NOMO-1 treated with DMSO at 0.1 percent for 48 hours (cell line): ENCODE data around the gene RIN3.

Source experiments
- DNase-seq: peaks from one replicate; lab custom pipeline; 2025; ENCODE audit not compliant: unreplicated experiment; lab: John Stamatoyannopoulos, UW

The RIN3 gene

DNA sequence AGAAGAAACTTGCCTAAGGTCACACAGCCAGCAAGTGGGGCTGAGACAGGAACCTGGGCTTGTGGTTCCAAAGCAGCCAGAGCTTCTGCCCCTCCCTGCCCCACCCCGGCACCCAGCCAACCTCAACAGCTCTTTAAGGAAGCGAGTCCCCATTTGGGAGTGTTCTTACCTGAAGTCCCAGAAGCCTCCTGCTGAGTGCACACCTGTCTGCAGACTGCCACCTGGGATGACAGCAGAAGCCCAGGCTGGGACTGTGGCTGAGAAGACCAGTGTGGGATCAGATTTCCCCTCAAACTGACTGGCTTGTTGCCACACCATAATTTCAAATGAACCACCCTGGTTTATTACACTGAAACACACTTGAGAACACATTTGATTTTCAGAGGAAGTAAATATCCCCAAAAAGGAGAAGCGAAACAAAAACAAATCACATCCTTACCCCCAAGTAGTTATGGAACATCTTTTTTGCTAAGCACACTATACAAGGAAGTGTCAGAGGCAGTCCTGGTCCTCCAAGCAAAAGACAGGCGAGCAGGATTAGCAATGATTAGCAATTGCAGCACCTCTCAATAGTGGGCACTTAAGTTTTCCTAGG, 6.3 kb upstream of the RIN3 start:
- peak; percentile 97 for DNase-seq

DNA sequence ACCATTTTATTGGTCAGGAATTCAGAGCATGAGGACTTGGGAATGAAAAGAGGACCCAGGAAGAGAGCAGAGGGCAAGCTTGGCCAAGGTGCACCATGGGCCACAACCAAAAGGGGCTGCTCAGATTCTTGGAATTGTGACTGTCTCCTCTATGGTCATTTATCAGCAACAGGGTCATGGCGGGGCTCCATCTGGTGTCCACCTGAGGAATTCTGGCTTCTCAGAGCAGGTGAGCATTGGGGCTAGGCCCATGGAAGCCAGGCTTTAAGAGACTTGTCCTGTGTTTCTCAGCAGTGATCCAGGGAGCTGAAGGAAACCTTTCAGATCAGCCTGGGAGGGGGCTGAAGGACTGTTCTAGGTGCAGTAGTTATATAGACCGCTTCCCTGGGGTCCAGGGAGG, 2.6 kb upstream of the RIN3 start:
- no peak for DNase-seq

DNA sequence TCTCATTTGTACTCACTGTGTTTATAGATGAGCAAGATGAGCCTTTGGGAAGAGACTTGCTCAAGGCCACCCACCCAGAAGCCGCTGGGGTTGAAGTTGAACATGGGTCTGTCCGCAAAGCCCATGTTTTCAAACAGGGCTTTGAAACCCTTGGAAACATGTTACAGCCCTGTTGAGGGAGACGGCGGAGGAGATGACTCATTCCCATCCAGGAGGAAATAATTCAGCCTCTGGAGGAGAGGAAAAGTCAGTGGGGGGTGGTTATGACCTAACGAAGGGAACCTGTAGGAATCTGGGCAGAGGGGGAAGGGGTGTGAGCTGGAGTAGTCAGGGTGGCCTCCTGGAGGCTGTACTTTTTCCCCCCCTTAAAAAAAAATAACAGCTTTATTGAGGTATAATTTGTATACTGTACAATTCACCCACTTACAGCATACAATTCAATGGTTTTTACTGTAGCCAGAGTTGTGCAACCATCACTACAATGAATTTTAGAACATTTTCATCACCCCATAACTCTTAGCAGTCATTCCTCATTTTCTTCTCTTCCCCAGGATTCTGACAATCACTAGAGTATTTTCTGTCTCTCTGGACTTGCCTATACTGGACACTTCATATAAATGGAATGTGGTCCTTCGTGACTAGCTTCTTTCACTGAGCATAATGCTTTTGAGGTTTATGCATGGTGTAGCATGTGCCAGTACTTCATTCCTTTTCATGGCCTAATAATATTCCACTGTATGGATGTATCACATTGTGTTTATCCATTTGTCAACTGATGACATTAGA, 1.9 kb upstream of the RIN3 start:
- DNase-seq, result no peak

DNA sequence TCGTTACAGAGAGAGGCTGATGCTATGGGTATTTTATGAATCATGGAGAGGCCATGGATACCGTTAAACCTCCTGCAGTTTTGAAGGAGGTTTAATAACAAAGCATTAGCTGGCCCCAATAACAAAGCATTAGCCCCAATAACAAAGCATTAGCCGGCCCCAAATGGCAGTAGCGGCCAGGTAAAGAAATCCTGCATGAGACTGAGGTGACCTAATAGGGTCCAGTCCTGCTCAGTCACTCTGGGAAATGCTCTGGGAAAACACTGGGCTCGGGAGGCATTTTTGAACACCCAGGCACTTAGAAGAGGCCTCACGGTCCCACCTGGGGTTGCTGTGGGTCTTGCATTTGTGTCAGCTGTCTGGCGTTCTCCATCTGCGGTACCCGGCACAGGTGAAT, 776 bp upstream of the RIN3 start:
- no peak for DNase-seq

DNA sequence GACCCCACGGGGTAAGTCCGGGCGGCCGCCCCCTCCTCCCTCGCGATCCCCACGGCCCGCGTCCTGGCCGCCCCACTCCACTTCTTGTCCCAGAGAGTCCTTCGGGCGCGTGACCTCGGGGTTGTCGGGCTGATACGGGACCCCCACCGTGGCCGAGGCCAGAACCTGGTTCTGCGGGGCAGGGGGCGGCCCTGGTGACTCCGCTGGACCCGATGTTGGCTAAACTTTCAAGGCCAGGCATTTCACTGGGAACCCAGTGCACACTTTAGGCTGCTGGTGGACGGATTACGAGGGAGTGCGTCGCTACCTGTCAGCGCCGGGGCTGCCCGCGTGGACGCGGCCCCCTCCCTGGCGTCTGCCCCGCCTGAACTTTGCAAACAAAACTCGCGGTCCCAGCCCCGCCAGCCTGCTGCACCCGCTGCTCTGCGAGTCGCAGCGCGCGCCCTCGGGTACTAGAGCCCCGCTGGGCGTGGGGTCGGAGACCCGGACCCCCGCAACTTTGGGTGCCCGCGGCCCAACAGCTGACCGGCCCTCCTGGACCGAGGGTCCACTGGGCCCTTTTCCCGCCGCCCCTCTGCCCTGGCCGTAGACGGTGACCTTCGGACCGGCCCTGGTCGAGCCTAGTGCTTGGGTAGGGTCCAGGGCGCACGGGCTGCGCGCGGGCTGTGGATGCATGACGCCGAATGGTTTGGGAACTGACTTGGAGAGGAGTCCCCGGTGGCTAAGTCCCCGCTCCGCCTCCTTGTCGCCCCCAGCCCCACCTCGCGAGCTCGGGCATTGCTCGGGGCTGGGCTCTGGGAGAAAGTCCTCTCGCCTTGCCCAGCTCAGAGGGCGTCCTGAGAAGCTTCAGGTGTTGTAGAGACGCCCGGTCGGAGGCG, 624 bp downstream of the RIN3 start:
- DNase-seq, result no peak

DNA sequence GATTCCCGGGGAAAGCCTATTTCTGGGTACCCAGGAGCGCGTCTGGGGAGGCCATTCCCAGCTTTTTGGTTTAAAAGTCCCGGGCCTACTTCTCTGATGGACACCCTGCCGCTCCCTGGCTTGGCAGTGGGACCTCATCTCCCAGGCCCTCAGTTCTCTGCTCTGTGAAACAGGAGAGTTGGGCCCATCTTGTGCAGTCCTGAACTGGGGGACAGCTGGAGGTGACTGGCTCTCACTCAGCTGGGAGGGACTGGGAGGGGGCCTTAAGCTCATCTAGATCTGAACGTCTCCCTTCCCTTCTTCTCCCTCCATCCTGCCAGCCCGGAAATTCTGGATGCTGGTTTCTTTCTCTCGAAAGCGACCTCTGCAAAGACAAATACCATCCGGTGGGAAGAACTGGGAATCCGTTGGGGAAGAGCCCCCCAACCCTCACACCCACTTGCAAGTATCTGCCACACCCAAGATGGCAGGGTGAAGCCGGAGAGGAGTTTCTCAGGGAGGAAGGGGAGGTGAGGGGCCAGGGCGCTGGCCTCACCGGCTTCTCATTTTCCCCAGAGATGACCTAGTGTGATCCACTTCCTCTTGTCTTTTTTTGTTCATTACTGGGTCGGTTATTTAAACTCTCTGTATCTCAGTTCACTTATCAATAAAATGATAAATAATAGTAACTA, 1.4 kb downstream of the RIN3 start:
- DNase-seq, result peak; percentile 11

DNA sequence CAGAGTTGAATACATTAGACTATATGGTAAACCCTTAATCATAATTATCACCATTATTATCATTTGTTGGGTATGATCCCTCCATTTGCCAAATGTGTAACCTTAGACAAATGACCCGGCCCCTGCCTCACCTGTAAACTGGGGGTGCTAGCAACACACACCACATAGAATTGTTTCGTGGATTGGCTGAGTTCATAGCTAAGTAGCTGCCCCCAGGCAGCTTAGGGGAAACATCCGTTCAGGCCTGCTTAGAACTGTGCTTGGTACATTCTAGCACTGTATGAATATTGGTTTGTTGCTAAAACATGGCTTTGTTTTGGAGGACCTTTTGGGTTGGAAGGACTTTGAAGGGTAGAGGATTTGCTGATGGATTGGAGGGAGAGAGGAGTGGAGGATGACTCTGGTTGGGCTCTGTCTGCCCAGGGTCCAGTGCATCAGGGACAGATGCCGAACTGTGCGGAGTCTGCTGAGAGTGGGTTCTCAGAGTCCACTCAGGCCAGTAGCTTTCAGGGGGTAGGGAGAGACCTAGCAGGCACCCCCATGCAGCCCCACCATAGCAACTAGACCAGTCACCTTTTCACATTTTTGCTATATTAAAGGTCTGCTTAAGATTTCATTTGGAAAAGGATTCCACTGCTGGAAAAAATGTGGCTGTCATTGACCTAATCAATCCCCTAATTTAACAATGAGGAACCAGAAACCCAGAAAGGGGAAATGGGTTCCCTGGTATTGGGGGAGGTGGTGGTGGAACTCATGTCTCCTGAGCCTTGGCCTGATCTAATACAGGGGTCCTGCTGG, 2.2 kb downstream of the RIN3 start:
- peak; percentile 51 for DNase-seq

DNA sequence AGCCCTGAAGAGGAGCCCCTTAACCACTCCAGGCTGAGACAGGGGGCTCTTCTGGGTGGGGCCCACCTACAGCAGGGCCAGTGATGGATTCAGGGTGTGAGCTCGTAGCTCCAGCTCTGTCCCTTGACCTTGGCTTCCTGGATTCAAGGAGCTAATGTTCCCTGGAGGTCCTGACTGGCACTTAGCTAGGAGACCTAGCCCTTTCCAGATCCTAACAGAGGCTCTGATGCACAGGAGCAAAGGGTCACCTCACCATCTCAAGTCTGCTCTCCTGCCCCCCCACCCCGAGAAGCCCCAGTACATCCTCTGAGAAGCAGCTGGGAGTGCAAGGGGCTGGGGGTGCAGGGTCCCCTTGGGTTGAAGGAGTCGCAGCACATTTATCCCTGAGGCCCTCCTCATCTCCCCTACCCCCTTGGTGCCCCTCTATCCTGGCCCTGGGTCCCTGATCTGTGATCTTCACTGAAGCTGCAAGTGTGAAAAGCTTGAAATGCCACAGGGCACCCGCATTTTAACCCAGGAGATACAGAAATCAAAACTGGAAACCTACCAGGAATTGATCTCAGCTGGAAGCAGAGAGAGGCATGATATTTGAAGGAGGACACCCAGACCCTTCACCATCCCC, 2.9 kb downstream of the RIN3 start:
- DNase-seq, result no peak

DNA sequence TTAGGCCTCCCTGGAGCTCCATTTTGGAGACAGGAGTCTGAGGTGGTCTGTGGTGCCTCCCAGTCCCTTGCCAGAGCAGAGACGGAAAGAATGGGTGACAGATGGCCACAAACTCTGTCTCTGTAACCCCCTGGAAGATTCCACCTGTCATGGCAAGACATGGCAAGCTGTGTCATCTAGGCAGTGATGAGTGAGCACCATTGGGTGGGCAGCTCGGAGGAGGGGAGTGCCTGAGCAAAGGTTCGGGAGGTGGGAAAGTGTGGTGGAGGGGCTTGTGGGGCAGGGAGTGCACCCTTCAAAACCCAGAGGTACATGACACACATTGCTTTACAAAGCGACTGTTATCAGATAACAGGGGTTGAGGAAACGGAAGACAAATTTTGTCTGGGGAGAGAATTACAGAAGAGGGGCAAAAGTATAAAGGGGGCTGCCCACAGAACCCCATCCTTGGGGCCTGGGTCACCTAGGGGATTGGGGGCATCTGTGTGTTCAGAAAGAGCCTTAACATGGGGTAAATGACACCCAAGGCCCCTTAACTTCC, 3.5 kb downstream of the RIN3 start:
- DNase-seq, result no peak

DNA sequence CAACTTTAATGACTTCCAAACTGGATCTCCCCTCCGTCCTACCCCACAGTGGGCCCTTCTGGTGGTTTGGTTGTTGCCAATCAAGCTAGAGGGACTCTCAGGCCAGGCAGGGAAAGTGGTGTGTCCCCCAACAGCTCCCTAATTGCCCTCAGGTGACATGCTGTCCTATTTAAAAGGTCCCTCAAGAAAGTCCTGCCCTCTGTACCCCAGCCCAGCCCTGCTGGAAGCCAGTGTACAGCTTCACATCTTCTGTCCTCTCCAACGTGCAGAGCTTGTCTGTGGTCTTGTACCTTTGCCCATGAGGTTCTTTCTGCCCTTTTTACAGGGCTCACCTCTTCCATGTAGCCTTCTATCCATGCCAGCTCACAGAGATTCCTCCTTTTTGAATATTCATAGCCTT, 4.2 kb downstream of the RIN3 start:
- no peak for DNase-seq

DNA sequence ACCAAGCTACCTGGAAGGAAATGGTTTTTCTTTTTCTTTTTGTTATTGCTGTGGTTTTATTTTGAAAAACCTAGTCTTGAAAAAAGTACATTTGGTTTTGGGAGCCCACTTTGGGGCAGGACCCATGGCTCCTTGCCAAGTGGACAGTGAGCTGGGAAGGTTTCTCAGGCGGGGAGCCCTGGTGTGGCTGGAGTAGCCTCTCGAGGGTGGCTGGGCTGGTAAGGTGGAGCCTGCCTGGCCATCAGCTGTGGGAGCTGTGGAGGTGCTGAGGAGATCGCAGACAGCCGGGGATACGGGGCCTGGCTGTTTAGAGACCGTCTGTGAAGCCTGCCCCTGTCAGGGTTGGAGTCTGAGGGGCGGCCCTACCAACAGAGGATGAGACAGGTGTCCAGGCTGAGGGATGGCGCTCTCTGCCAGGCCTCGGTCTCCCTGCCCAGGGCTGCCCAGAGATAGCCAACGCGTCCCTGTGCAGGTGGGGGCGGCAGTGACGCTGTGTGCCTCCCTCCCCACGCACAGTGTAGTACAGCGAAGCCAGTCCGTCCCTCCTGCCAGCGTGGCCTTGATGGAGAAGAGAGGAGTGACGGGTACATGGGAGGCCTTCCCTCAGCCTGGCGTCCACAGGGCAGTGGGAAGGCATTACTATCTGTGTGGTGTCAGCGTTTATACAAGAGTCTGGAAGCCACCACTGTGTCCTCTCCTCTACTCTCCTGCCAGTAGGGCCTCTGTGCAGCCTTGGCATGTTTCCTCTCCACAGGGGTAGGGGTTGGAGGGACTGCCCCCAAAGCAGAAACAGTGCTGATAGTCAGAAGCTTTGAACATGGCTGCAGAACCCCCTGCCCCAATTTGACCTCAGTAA, 5.9 kb downstream of the RIN3 start:
- DNase-seq, result no peak

DNA sequence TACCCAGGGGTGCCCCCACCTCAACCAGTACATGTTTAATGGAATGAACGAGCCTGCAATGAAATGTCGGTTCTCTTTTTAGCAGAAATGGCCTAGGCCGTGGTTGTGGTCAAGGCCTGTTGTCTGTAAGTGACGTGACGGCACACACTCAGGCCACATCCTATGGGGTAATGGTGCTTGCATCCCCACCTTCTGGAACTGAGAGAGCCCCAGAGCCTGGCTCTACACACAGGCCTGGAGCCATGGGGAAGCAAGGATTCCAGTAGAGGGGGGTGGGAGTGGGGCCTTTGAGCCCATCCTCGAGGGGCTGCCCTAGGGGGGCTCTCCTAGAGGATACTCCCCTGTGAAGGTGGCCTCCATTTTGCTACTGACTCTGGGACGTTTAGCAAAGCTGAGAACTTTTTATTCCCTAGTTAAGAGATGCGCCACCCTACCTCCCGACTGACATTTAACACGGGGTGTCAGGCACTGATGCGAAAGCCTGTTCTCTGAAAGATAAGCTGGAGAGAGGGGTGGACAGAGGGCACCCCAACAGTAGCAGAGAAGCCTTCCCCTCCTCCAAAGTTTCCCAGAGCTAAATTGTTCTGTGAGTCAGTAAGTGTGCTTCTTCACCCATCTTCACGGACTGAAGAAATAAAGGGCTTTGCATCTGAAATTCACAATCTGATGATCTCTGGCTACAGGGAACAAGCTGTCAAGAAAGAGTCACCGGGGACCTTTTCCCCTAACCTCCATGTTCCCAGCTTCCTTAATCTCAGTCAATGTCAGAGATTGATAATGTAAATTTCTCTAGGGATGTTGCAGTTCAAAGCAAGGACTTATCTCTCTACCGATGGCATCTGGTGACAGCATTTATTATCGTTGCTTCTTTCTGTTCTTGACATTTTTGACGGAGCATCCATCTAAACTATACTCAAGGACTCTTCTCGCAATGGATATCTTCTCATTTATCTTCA, 6.8 kb downstream of the RIN3 start:
- peak; percentile 53 for DNase-seq

DNA sequence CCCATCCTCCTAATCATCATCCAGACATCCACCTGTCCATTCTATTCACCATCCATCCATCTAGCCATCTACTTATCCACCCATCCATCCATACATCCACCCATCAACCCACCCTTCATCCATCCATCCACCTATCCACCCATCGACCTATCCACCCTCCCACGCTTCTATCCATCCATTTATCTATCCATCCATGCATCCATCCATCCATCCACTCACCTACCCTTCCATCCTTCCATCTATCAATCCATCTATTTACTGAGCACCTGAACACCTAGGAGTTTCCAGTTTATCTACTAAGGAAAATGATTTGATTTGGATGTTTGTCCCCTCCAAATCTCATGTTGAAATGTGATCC, 7.5 kb downstream of the RIN3 start:
- no peak for DNase-seq

DNA sequence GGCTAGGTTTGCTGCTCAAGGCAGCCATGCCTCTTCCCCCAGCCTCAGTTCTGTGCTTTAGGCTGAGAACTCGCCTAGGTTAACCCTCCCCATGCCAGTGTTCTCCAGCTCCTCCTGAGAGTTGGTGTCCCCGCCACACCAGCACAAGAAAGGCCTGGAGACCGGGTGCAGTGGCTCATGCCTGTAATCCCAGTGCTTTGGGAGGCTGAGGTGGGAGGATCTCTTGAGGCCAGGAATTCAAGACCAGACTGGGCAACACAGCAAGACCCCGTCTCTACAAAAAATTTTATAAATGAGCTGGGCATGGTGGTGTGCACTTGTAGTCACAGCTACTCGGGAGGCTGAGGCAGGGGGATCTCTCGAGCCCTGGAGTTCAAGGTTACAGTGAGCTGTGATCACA, 10.2 kb downstream of the RIN3 start:
- no peak for DNase-seq

DNA sequence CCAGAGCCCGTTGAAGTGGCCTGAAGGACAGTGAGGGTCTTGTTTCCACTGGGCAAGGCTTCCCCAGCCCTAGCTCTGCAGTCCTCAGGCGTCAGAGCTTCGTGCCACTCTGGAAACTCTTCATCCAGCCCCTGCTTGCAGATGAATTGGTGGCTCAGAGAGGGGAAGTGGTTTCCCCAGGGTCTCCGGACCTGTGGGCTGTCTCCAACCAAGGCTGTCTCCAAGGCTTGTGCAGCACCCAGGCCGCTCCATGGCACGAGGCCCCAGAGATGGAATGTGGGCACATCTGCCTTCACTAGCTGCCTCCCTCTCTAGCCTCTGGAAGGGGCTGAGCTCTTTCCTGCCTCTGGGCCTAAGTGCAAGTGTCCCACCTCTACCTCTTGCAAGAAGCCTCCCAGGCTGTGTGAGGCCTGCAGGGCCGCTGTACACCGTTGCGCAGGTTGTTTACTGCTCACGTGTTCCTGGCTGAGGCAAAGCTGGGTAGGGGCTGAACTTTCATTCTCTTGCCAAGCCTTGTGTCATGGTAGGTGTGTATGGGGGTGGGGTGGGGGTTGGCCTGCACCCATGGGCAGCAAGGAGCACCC, 11.1 kb downstream of the RIN3 start:
- DNase-seq, result no peak

DNA sequence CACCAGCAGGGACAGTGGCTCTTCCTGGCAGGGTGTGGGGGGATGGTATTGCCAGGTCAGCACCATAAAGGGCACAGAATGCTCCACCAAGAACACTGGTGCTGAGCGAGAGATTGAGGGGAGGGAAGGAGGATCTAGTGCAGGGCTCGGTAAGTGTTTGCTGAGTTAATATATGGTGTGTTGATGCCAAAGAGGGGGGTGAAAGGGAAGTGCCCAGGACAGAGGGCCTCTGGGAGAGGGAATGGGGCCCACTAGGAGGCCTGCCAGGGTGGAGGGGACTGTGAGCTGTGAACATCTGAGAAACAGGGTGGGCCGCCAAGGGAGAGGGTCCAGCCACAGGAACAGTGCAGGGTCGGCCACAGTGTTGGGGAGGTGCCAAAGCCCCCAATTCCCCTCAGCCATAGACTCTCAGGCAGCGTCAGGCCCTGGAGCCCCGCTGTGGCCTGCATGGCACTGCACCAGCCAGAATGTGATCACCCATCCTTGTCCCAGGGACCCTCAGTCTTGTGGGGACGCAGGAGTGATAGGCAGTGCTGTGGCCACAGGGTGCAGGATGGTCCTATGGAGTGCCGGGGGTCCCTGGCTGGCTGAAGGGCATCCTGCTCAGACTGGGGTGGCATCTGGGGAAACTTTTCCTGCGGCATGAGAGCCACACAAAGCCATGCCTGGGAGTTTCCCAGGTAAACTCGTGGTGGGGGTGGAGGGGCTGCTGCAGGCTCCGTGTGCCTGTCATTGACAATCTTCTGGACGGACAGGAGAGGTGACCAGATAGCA, 11.9 kb downstream of the RIN3 start:
- DNase-seq, result no peak

DNA sequence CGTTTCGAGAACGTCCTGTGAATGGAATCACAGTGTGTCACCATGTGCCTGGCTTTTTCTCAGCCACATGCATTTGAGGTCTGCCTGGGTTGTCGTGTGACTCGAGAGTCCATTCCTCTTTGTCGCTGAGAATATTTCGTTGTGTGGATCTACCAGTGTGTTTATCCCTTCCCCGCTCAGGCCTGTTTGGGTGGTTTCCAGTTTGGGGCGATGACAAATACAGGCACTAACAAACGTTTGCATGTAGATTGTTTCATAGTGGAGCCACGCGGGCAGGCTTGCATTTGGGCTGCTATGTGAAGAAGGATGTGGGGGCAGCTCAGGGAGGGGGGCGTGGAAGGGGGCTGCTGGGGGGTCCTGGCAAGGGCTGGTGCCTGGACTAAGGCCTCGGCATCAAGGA, 14.1 kb downstream of the RIN3 start:
- DNase-seq, result no peak
